COLO668 (cell line): ENCODE results near the gene AK3.

Source experiments
- DNase-seq: peaks from one replicate; lab custom pipeline; 2025; ENCODE audit not compliant: unreplicated experiment; lab: John Stamatoyannopoulos, UW

Gene AK3

GRCh38 chr9:4709380-4709779 is 31.6 kb downstream of the AK3 start:
- DNase-seq: no peak

GRCh38 chr9:4706971-4707622 is 33.9 kb downstream of the AK3 start:
- DNase-seq: no peak

- no peak for DNase-seq
These were observed 35.0 kb downstream of the AK3 start for GRCh38 chr9:4706021-4706420.

- DNase-seq: no peak
These were observed 36.9 kb downstream of the AK3 start for GRCh38 chr9:4704129-4704528.

- DNase-seq: no peak
These were observed 39.5 kb downstream of the AK3 start for GRCh38 chr9:4701526-4701925.

GRCh38 chr9:4700932-4701331 is 40.1 kb downstream of the AK3 start:
- no peak for DNase-seq

GRCh38 chr9:4700091-4700490 is 40.9 kb downstream of the AK3 start:
- no peak for DNase-seq

- DNase-seq: no peak
These were observed 49.2 kb downstream of the AK3 start for GRCh38 chr9:4691795-4692194.

- DNase-seq: no peak
These were observed 50.9 kb downstream of the AK3 start for GRCh38 chr9:4690144-4690543.

- DNase-seq: no peak
These were observed 51.3 kb downstream of the AK3 start for GRCh38 chr9:4689687-4690104.

- DNase-seq: no peak
These were observed 52.0 kb downstream of the AK3 start for GRCh38 chr9:4689021-4689420.

GRCh38 chr9:4686584-4686983 is 54.4 kb downstream of the AK3 start:
- no peak for DNase-seq

GRCh38 chr9:4686112-4686511 is 54.9 kb downstream of the AK3 start:
- DNase-seq: no peak

- no peak for DNase-seq
These were observed 56.2 kb downstream of the AK3 start for GRCh38 chr9:4684820-4685219.

- DNase-seq: no peak
These were observed 60.3 kb downstream of the AK3 start for GRCh38 chr9:4680750-4681149.

- no peak for DNase-seq
These were observed 60.9 kb downstream of the AK3 start for GRCh38 chr9:4680173-4680525.

- peak; percentile 96 for DNase-seq
These were observed 61.5 kb downstream of the AK3 start, which contains the start of gene CDC37L1 for GRCh38 chr9:4679268-4680172. TSS of gene CDC37L1 (plus strand) at chr9:4679569. CDS start at chr9:4679768, 199 bp downstream.

GRCh38 chr9:4678679-4679267 is 62.2 kb downstream of the AK3 start:
- DNase-seq: no peak

- no peak for DNase-seq
These were observed 63.6 kb downstream of the AK3 start for GRCh38 chr9:4677392-4677791.

GRCh38 chr9:4674783-4675182 is 66.2 kb downstream of the AK3 start:
- DNase-seq: no peak

GRCh38 chr9:4671737-4672136 is 69.3 kb downstream of the AK3 start:
- DNase-seq: no peak

- DNase-seq: no peak
These were observed 70.4 kb downstream of the AK3 start for GRCh38 chr9:4670591-4670990.
